ENCODE data around the gene PSMD4.

PSMD4 gene

GRCh38 chr1:151259351-151259750, 4.8 kb downstream of the PSMD4 start:
- Histone ChIP-seq H3K4me1 (ENCODE audit: control insufficient read depth in 2 of 2, insufficient read depth in 1 of 2, low read depth in 1 of 2, low read length in 2 of 2) (peaks cover 0 to 2% of the 10 kb centered on the region in 2 donors), H3K79me1 (ENCODE audit: low read depth, low read length) (peaks cover 4% of the 10 kb centered on the region), H3K27ac (replicated peaks; ENCODE audit: low read length) (no peak overlapping the region), H2AK5ac (ENCODE audit: low read depth, low read length) (no peak overlapping the region), H3K9ac (ENCODE audit: low read depth, low read length, poor library complexity) (no peak overlapping the region), H3K14ac (ENCODE audit: low read length) (no peak overlapping the region), H2BK12ac (ENCODE audit: low read length) (no peak overlapping the region), H3K9me3 (replicated peaks in 1 of 2; ENCODE audit: control insufficient read depth in 2 of 2, insufficient read depth in 1 of 2, low read depth in 1 of 2, low read length in 2 of 2) (no peaks in the 10 kb centered on the region), H3K4ac (ENCODE audit: low read length) (no peak overlapping the region), H3K23ac (ENCODE audit: low read depth, low read length, poor library complexity) (no peak overlapping the region), H2BK120ac (ENCODE audit: low read depth, low read length) (no peak overlapping the region), H3K27me3 (ENCODE audit: control insufficient read depth in 3 of 3, insufficient read depth in 3 of 3, low read depth in 1 of 3, low read length in 3 of 3) (no peaks in the 10 kb centered on the region), H3K4me3 (ENCODE audit: low read length in 2 of 2) (no peak overlapping the region), H4K8ac (ENCODE audit: low read depth, low read length) (no peak overlapping the region), H3K4me2 (ENCODE audit: insufficient read depth, low read length, poor library complexity, severe bottlenecking) (no peak overlapping the region), H2BK15ac (ENCODE audit: low read length) (no peak overlapping the region), H2AFZ (ENCODE audit: low read length) (no peak overlapping the region), H2BK5ac (ENCODE audit: low read length) (no peak overlapping the region), H3K18ac (ENCODE audit: low read length) (no peak overlapping the region), H3K36me3 (replicated peaks in 1 of 2; ENCODE audit: control insufficient read depth in 2 of 2, insufficient read depth in 2 of 2, low read length in 2 of 2) (peaks cover 7 to 47% of the 10 kb centered on the region in 2 donors), H4K91ac (ENCODE audit: low read depth, low read length, poor library complexity) (no peak overlapping the region)
- DNase-seq (ENCODE audit: low spot score) = no peak
- no CpG with 5 or more reads among the region's 2 CpGs for WGBS, 2 donors (ENCODE audit: extremely low coverage in 2 of 2, insufficient read length in 2 of 2, insufficient replicate concordance in 1 of 2)

GRCh38 chr1:151265446-151266236, 11.1 kb downstream of the PSMD4 start:
- no peak overlapping the region for H2BK15ac ChIP-seq (ENCODE audit: low read length)
- no peak overlapping the region for H3K9ac ChIP-seq (ENCODE audit: low read depth, low read length, poor library complexity)
- no peak overlapping the region for H3K23ac ChIP-seq (ENCODE audit: low read depth, low read length, poor library complexity)
- H2BK120ac ChIP-seq (ENCODE audit: low read depth, low read length) = no peak overlapping the region
- H3K14ac ChIP-seq (ENCODE audit: low read length) = no peak overlapping the region
- H3K4me3 ChIP-seq (ENCODE audit: low read length in 2 of 2) = no peak overlapping the region
- H3K18ac ChIP-seq (ENCODE audit: low read length) = no peak overlapping the region
- no peak overlapping the region for H3K4ac ChIP-seq (ENCODE audit: low read length)
- no peak overlapping the region for H2AK5ac ChIP-seq (ENCODE audit: low read depth, low read length)
- DNase-seq (ENCODE audit: low spot score) = no peak
- H3K4me1 ChIP-seq (ENCODE audit: control insufficient read depth in 2 of 2, insufficient read depth in 1 of 2, low read depth in 1 of 2, low read length in 2 of 2) = no peaks in the 10 kb centered on the region
- H4K8ac ChIP-seq (ENCODE audit: low read depth, low read length) = no peak overlapping the region
- no peak overlapping the region for H2BK5ac ChIP-seq (ENCODE audit: low read length)
- H3K27me3 ChIP-seq (ENCODE audit: control insufficient read depth in 3 of 3, insufficient read depth in 3 of 3, low read depth in 1 of 3, low read length in 3 of 3) = no peaks in the 10 kb centered on the region
- no peak overlapping the region for H2BK12ac ChIP-seq (ENCODE audit: low read length)
- H3K4me2 ChIP-seq (ENCODE audit: insufficient read depth, low read length, poor library complexity, severe bottlenecking) = no peak overlapping the region
- no CpG with 5 or more reads among the region's 14 CpGs for WGBS, 2 donors (ENCODE audit: extremely low coverage in 2 of 2, insufficient read length in 2 of 2, insufficient replicate concordance in 1 of 2)
- H3K79me1 ChIP-seq (ENCODE audit: low read depth, low read length) = peaks cover 2% of the 10 kb centered on the region
- H3K36me3 ChIP-seq (replicated peaks in 1 of 2; ENCODE audit: control insufficient read depth in 2 of 2, insufficient read depth in 2 of 2, low read length in 2 of 2) = peaks cover 31 to 82% of the 10 kb centered on the region in 2 donors
- H3K27ac ChIP-seq (replicated peaks; ENCODE audit: low read length) = no peak overlapping the region
- H4K91ac ChIP-seq (ENCODE audit: low read depth, low read length, poor library complexity) = no peak overlapping the region
- H3K9me3 ChIP-seq (replicated peaks in 1 of 2; ENCODE audit: control insufficient read depth in 2 of 2, insufficient read depth in 1 of 2, low read depth in 1 of 2, low read length in 2 of 2) = no peaks in the 10 kb centered on the region
- no peak overlapping the region for H2AFZ ChIP-seq (ENCODE audit: low read length)

DNA sequence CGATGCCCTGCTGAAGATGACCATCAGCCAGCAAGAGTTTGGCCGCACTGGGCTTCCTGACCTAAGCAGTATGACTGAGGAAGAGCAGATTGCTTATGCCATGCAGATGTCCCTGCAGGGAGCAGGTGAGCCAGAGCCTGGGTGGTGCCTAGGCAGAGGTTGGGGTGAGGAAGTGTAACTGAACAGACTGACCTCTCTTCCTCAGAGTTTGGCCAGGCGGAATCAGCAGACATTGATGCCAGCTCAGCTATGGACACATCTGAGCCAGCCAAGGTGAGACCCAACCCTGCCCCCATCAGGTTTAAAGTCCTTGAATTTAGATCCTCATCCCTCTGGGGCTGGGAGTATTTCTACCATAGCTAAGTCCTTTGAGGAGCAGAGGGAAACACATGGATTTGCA, 11.8 kb downstream of the PSMD4 start:
- Histone ChIP-seq H3K4me1 (ENCODE audit: control insufficient read depth in 2 of 2, insufficient read depth in 1 of 2, low read depth in 1 of 2, low read length in 2 of 2) (no peaks in the 10 kb centered on the region), H4K8ac (ENCODE audit: low read depth, low read length) (no peak overlapping the region), H3K27ac (replicated peaks; ENCODE audit: low read length) (no peak overlapping the region), H3K23ac (ENCODE audit: low read depth, low read length, poor library complexity) (no peak overlapping the region), H3K27me3 (ENCODE audit: control insufficient read depth in 3 of 3, insufficient read depth in 3 of 3, low read depth in 1 of 3, low read length in 3 of 3) (no peaks in the 10 kb centered on the region), H3K36me3 (replicated peaks in 1 of 2; ENCODE audit: control insufficient read depth in 2 of 2, insufficient read depth in 2 of 2, low read length in 2 of 2) (peaks cover 31 to 84% of the 10 kb centered on the region in 2 donors), H3K9me3 (replicated peaks in 1 of 2; ENCODE audit: control insufficient read depth in 2 of 2, insufficient read depth in 1 of 2, low read depth in 1 of 2, low read length in 2 of 2) (no peaks in the 10 kb centered on the region), H3K14ac (ENCODE audit: low read length) (no peak overlapping the region), H2BK5ac (ENCODE audit: low read length) (no peak overlapping the region), H3K18ac (ENCODE audit: low read length) (no peak overlapping the region), H4K91ac (ENCODE audit: low read depth, low read length, poor library complexity) (no peak overlapping the region), H2AFZ (ENCODE audit: low read length) (no peak overlapping the region), H2BK12ac (ENCODE audit: low read length) (no peak overlapping the region), H3K4me3 (ENCODE audit: low read length in 2 of 2) (no peak overlapping the region), H2BK15ac (ENCODE audit: low read length) (no peak overlapping the region), H3K79me1 (ENCODE audit: low read depth, low read length) (peaks cover 2% of the 10 kb centered on the region), H3K9ac (ENCODE audit: low read depth, low read length, poor library complexity) (no peak overlapping the region), H3K4ac (ENCODE audit: low read length) (no peak overlapping the region), H2BK120ac (ENCODE audit: low read depth, low read length) (no peak overlapping the region), H2AK5ac (ENCODE audit: low read depth, low read length) (no peak overlapping the region), H3K4me2 (ENCODE audit: insufficient read depth, low read length, poor library complexity, severe bottlenecking) (no peak overlapping the region)
- no peak for DNase-seq (ENCODE audit: low spot score)
- no CpG with 5 or more reads among the region's 3 CpGs for WGBS, 2 donors (ENCODE audit: extremely low coverage in 2 of 2, insufficient read length in 2 of 2, insufficient replicate concordance in 1 of 2)

GRCh38 chr1:151266821-151267220, 12.3 kb downstream of the PSMD4 start:
- no peak overlapping the region for H3K4ac ChIP-seq (ENCODE audit: low read length)
- no peak overlapping the region for H4K8ac ChIP-seq (ENCODE audit: low read depth, low read length)
- WGBS, 2 donors (ENCODE audit: extremely low coverage in 2 of 2, insufficient read length in 2 of 2, insufficient replicate concordance in 1 of 2) = no CpG with 5 or more reads among the region's 8 CpGs
- no peak overlapping the region for H3K14ac ChIP-seq (ENCODE audit: low read length)
- H2AK5ac ChIP-seq (ENCODE audit: low read depth, low read length) = no peak overlapping the region
- no peak overlapping the region for H2AFZ ChIP-seq (ENCODE audit: low read length)
- no peak overlapping the region for H2BK120ac ChIP-seq (ENCODE audit: low read depth, low read length)
- H3K9me3 ChIP-seq (replicated peaks in 1 of 2; ENCODE audit: control insufficient read depth in 2 of 2, insufficient read depth in 1 of 2, low read depth in 1 of 2, low read length in 2 of 2) = no peaks in the 10 kb centered on the region
- no peak overlapping the region for H2BK5ac ChIP-seq (ENCODE audit: low read length)
- no peak for DNase-seq (ENCODE audit: low spot score)
- peak overlapping the region; percentile 22 for H2BK12ac ChIP-seq (ENCODE audit: low read length)
- H3K36me3 ChIP-seq (replicated peaks in 1 of 2; ENCODE audit: control insufficient read depth in 2 of 2, insufficient read depth in 2 of 2, low read length in 2 of 2) = peaks cover 31 to 81% of the 10 kb centered on the region in 2 donors
- H4K91ac ChIP-seq (ENCODE audit: low read depth, low read length, poor library complexity) = no peak overlapping the region
- no peak overlapping the region for H3K27ac ChIP-seq (replicated peaks; ENCODE audit: low read length)
- no peak overlapping the region for H3K23ac ChIP-seq (ENCODE audit: low read depth, low read length, poor library complexity)
- H3K27me3 ChIP-seq (ENCODE audit: control insufficient read depth in 3 of 3, insufficient read depth in 3 of 3, low read depth in 1 of 3, low read length in 3 of 3) = no peaks in the 10 kb centered on the region
- no peak overlapping the region for H3K4me3 ChIP-seq (ENCODE audit: low read length in 2 of 2)
- no peak overlapping the region for H3K9ac ChIP-seq (ENCODE audit: low read depth, low read length, poor library complexity)
- no peaks in the 10 kb centered on the region for H3K4me1 ChIP-seq (ENCODE audit: control insufficient read depth in 2 of 2, insufficient read depth in 1 of 2, low read depth in 1 of 2, low read length in 2 of 2)
- no peak overlapping the region for H3K18ac ChIP-seq (ENCODE audit: low read length)
- H3K4me2 ChIP-seq (ENCODE audit: insufficient read depth, low read length, poor library complexity, severe bottlenecking) = no peak overlapping the region
- H2BK15ac ChIP-seq (ENCODE audit: low read length) = no peak overlapping the region
- H3K79me1 ChIP-seq (ENCODE audit: low read depth, low read length) = peaks cover 2% of the 10 kb centered on the region

Measured in neuronal stem cell (in vitro differentiated cells).